ENCODE data around the gene ZFYVE26.

- TF ChIP-seq CTCF (conservative IDR thresholded peaks at IDR 0.05; ENCODE audit: low read depth, low read length): peak; percentile 71
- TF ChIP-seq EZH2 (IDR thresholded peaks at IDR 0.05; ENCODE audit: borderline replicate concordance, low read depth, low read length, poor library complexity, severe bottlenecking): no peak
These were observed 20.7 kb upstream of the ZFYVE26 start for GRCh38 chr14:67837011-67837624.

Measured in A673 (cell line).